ENCODE data around the gene B4GALT6. TPM values are rescaled to one million over a fixed set of nuclear protein-coding genes. Genes with fewer than 3 reads are reported as not detected.

B4GALT6 gene
- total and polyA plus RNA-seq, 2 of the 13 experiments (the other 11 are each of a cell fraction or from before 2014, with no cell fraction given) = 1.9 to 3.3 TPM

DNA sequence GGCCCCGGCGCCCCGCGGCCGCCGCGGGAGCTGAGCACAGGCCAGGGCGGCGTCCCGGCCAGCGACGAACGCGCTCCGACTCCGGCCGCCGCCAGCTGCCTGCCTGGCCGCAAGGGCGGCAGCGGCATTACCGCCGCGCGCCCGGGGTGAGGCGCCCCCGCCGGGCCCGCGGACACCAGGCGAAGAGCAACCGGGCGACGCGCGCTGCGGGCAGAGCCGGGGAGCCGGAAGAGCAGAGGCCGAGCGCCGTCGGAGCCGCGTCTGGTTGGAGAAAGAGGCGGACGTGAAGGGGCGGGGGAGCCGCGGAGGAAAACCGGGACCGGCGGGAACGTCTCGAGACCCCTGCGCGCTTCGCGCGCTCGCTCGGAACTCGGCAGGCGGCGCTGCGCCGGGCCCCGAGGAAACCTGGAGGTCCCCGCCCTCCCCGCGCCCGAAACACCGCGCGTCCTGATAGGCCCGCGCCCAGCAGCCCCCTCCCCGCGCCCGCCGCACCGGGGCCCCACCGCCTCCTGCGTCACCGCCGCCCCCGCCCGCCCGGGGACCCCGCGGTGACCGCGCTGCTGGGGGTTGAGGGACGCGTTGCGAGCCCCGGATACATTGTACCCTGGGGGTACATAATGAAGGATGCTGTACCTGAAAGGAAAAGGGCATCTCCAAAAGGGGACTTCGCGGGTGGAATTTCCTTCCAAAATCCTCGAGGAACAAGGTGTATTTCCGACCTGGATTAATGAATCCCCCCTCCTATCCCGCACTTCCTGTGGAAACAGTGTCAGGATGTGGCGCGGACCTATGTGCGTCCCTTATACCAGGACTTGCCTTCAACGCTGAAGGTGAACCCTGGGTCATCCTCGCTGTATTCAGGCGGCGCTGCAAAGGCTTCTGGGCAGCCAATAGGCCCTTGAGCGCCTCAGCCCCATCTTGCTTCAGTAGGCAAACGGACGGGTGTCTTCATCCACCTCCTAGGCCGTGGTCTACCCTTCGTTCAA lies 1.0 kb upstream of the B4GALT6 start (continued):
- TF ChIP-seq MYPOP (CRISPR knock-in tag; IDR thresholded peaks at IDR 0.05) (peak; percentile 86; the same call in 1 of the 2 replicates), ZNF496 (CRISPR knock-in tag; IDR thresholded peaks at IDR 0.05; ENCODE audit: insufficient replicate concordance) (no peak), TBX2 (CRISPR knock-in tag; IDR thresholded peaks at IDR 0.05; ENCODE audit: borderline replicate concordance) (no peak), ZNF709 (CRISPR knock-in tag; IDR thresholded peaks at IDR 0.05) (no peak), ZC3H13 (CRISPR knock-in tag; IDR thresholded peaks at IDR 0.05) (peak; percentile 69; the same call in 1 of the 2 replicates), KLF12 (CRISPR knock-in tag; IDR thresholded peaks at IDR 0.05; ENCODE audit: borderline replicate concordance) (peak; percentile 43; the same call in 1 of the 2 replicates), ZSCAN25 (CRISPR knock-in tag; IDR thresholded peaks at IDR 0.05) (no peak), XRCC5 (optimal IDR thresholded peaks at IDR 0.05; ENCODE audit: low read length) (peak; percentile 38), ZNF703 (CRISPR knock-in tag; IDR thresholded peaks at IDR 0.05; ENCODE audit: borderline replicate concordance) (no peak), MED13 (CRISPR knock-in tag; IDR thresholded peaks at IDR 0.05) (peak; percentile 46; the same call in 1 of the 2 replicates), JARID2 (CRISPR knock-in tag; IDR thresholded peaks at IDR 0.05; ENCODE audit: insufficient replicate concordance) (no peak), ZFP1 (CRISPR knock-in tag; IDR thresholded peaks at IDR 0.05) (no peak), ZNF83 (CRISPR knock-in tag; IDR thresholded peaks at IDR 0.05; ENCODE audit: borderline replicate concordance) (no peak), AFF4 (CRISPR knock-in tag; IDR thresholded peaks at IDR 0.05) (no peak), ZNF354B (CRISPR knock-in tag; IDR thresholded peaks at IDR 0.05) (no peak), PLSCR1 (CRISPR knock-in tag; IDR thresholded peaks at IDR 0.05; ENCODE audit: borderline replicate concordance) (no peak), NR2F6 (IDR thresholded peaks at IDR 0.05) (no peak), NR2F6 (CRISPR knock-in tag; IDR thresholded peaks at IDR 0.05) (no peak)
- TF ChIP-seq, protein P1, sequence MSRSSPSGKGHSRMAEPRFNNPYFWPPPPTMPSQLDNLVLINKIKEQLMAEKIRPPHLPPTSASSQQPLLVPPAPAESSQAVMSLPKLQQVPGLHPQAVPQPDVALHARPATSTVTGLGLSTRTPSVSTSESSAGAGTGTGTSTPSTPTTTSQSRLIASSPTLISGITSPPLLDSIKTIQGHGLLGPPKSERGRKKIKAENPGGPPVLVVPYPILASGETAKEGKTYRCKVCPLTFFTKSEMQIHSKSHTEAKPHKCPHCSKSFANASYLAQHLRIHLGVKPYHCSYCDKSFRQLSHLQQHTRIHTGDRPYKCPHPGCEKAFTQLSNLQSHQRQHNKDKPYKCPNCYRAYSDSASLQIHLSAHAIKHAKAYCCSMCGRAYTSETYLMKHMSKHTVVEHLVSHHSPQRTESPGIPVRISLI (CRISPR knock-in tag; IDR thresholded peaks at IDR 0.05; ENCODE audit: borderline replicate concordance) = no peak
- TF ChIP-seq, protein P2, sequence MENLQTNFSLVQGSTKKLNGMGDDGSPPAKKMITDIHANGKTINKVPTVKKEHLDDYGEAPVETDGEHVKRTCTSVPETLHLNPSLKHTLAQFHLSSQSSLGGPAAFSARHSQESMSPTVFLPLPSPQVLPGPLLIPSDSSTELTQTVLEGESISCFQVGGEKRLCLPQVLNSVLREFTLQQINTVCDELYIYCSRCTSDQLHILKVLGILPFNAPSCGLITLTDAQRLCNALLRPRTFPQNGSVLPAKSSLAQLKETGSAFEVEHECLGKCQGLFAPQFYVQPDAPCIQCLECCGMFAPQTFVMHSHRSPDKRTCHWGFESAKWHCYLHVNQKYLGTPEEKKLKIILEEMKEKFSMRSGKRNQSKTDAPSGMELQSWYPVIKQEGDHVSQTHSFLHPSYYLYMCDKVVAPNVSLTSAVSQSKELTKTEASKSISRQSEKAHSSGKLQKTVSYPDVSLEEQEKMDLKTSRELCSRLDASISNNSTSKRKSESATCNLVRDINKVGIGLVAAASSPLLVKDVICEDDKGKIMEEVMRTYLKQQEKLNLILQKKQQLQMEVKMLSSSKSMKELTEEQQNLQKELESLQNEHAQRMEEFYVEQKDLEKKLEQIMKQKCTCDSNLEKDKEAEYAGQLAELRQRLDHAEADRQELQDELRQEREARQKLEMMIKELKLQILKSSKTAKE (CRISPR knock-in tag; IDR thresholded peaks at IDR 0.05; ENCODE audit: borderline replicate concordance) = no peak

Measured in HepG2 (cell line).